Measurements from ENCODE around the gene FABP7.
"Not testable (repeated sequence)": the region's sequence is repeated elsewhere in the genome, so short reads cannot be mapped to it uniquely, and the experiment has no call there.

Gene FABP7

GRCh38 chr6:122779667-122780066 lies at the start of gene FABP7:
TSS of gene FABP7 (plus strand) at chr6:122779716. CDS start at chr6:122779795, 79 bp downstream.
- no peak for DNase-seq (ENCODE audit: low read depth)

- DNase-seq (ENCODE audit: low read depth) = no peak
Measured at GRCh38 chr6:122730334-122730733, 49.2 kb upstream of the FABP7 start.

GRCh38 chr6:122730775-122731386 lies 48.6 kb upstream of the FABP7 start:
- no peak for DNase-seq (ENCODE audit: low read depth)

GRCh38 chr6:122733259-122733658 lies 46.3 kb upstream of the FABP7 start:
- DNase-seq (ENCODE audit: low read depth) = no peak

GRCh38 chr6:122734529-122735395 lies 44.8 kb upstream of the FABP7 start:
- DNase-seq (ENCODE audit: low read depth) = no peak

- no peak for DNase-seq (ENCODE audit: low read depth)
Measured at GRCh38 chr6:122735582-122735981, 43.9 kb upstream of the FABP7 start.

GRCh38 chr6:122736163-122736562 lies 43.4 kb upstream of the FABP7 start:
- no peak for DNase-seq (ENCODE audit: low read depth)

GRCh38 chr6:122736616-122737015 lies 42.9 kb upstream of the FABP7 start:
- no peak for DNase-seq (ENCODE audit: low read depth)

GRCh38 chr6:122740091-122740490 lies 39.4 kb upstream of the FABP7 start:
- no peak for DNase-seq (ENCODE audit: low read depth)

GRCh38 chr6:122740936-122741335 lies 38.6 kb upstream of the FABP7 start:
- no peak for DNase-seq (ENCODE audit: low read depth)

GRCh38 chr6:122744247-122744646 lies 35.3 kb upstream of the FABP7 start:
- not testable (repeated sequence) for DNase-seq (ENCODE audit: low read depth)

GRCh38 chr6:122744856-122745255 lies 34.7 kb upstream of the FABP7 start:
- DNase-seq (ENCODE audit: low read depth) = not testable (repeated sequence)

GRCh38 chr6:122746688-122747087 lies 32.8 kb upstream of the FABP7 start:
- DNase-seq (ENCODE audit: low read depth) = no peak

GRCh38 chr6:122747573-122747972 lies 31.9 kb upstream of the FABP7 start:
- no peak for DNase-seq (ENCODE audit: low read depth)

- not testable (repeated sequence) for DNase-seq (ENCODE audit: low read depth)
Measured at GRCh38 chr6:122748945-122749344, 30.6 kb upstream of the FABP7 start.

- DNase-seq (ENCODE audit: low read depth) = no peak
Measured at GRCh38 chr6:122749451-122750050, 30.0 kb upstream of the FABP7 start.

- DNase-seq (ENCODE audit: low read depth) = no peak
Measured at GRCh38 chr6:122751326-122751725, 28.2 kb upstream of the FABP7 start.

GRCh38 chr6:122752459-122752858 lies 27.1 kb upstream of the FABP7 start:
- no peak for DNase-seq (ENCODE audit: low read depth)

- no peak for DNase-seq (ENCODE audit: low read depth)
Measured at GRCh38 chr6:122753000-122753687, 26.4 kb upstream of the FABP7 start.

- no peak for DNase-seq (ENCODE audit: low read depth)
Measured at GRCh38 chr6:122753688-122754056, 25.8 kb upstream of the FABP7 start.

- no peak for DNase-seq (ENCODE audit: low read depth)
Measured at GRCh38 chr6:122754191-122754731, 25.3 kb upstream of the FABP7 start.

GRCh38 chr6:122755901-122756300 lies 23.6 kb upstream of the FABP7 start:
- no peak for DNase-seq (ENCODE audit: low read depth)
